Skin epidermis (tissue), 12 donors: Measurements from ENCODE around the gene HMOX2.
A peak's percentile ranks its signal among the peaks of the same experiment; 100 is the strongest.

Experiments
- H3K27ac ChIP-seq, 21 experiments: fragments of 200-600 bp; sonication (generic) in 11 of 21; one replicate each; pipeline ENCODE4 v1.5.0; 2020; ENCODE audit warnings: mild to moderate bottlenecking in 3 of 21, inconsistent platforms in 2 of 21, moderate library complexity in 2 of 21
- H3K4me3 ChIP-seq, 7 experiments: fragments of 200-600 bp; sonication (generic) in 2 of 7; one replicate each; pipeline ENCODE4 v1.5.0; 2020; ENCODE audit warnings: inconsistent platforms in 2 of 7, mild to moderate bottlenecking in 2 of 7, moderate library complexity in 1 of 7

Gene HMOX2, protein sequence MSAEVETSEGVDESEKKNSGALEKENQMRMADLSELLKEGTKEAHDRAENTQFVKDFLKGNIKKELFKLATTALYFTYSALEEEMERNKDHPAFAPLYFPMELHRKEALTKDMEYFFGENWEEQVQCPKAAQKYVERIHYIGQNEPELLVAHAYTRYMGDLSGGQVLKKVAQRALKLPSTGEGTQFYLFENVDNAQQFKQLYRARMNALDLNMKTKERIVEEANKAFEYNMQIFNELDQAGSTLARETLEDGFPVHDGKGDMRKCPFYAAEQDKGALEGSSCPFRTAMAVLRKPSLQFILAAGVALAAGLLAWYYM

DNA sequence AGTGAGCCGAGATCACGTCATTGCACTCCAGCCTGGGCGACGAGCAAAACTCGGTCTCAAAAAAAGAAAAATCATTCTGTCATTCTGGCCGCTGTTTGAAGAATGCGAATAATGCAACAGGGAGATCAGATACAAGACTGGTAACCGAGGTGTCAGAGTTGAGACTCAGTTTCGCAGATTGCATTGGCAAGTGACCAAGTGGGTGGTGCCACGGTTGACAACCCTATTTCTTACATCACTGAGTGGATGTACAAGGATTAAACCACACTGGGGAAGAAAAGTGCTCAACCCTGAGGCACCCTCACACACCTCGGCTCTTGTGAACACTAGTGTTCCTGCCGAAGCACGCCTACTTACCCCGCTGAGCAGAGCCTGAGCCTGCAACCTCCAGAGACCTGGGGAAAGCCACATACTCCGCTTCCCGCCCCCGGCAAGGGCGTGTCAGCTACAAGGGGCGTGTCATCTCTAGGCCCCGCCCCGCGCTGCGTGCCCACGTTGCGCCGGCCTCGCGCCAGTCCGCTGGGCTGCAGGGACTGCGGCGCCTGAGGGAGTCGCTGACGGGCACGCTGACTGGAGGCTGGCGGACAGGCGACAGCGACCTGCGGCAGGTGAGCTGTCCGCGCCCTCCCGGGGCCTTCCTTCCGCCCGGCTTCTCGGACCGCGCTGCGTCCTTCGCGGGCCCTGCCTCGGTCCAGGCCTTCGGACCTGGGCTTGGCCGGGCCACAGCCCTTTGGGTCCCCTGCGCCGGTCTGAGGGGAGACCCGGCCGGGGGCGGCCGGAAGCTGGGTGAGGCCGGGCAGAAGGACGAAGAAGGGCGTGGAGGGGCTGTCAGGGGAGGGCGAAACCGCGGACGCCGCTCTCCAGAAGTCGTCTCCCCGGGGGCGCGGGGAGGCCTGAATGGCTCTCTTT, at the start of gene HMOX2:
TSS of gene HMOX2 (plus strand) at position 519 of the 909 bp plus-strand sequence. CDS start 29,127 bp downstream, outside the sequence.
- H3K4me3 ChIP-seq: peak within 1 kb of the TSS; percentile 67 to 99 (median 96)
- peak within 1 kb of the TSS; percentile 35 to 99 (median 94) for H3K27ac ChIP-seq

DNA sequence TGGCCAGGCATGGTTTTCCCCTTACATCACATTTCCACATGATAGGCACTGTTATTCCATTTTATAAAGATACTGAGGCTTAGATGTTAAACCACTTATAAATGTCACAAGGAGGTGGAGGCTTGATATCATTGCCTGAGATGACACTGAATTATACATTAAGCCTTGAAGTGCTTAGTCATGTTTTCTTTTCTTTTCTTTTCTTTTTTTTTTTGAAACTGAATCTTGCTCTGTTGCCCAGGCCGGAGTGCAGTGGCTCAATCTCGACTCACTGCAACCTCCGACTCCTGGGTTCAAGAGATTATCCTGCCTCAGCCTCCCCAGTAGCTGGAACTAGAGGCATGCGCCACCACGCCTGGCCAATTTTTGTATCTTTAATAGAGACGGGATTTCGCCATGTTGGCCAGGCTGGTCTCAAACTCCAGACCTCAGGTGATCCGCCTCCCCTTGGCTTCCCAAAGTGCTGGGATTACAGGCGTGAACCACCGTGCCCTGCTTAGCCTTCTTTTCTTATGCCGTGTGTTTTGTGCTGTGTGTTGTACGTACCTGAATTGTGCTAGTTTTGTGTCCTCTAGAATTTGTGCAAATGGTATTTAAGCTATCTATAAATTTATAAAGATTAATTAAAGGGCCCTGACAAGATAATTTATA, 49.4 kb upstream of the HMOX2 start:
- Histone ChIP-seq H3K27ac (peak overlapping the region in 12 of 21 experiments; percentile 87 to 99 (median 96)), H3K4me3 (peak overlapping the region; percentile 61 to 99 (median 84))

DNA sequence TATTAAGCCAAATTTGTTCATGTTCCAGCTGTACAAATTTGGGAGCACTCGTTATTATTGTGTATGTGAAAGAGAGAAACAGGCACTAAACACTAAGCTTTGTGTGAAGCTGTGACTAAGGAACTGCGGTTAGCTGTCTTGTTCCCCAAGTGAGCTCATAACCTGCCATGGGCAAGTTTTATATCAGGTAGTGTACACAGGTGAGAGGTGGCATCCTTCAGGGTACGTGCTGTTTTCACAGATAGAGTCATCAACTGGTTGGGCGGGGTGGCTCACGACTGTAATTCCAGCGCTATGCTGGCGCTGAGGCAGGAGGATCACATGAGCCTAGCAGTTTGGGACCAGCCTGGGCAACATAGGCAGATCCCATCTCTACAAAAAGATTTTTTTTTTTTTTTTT, 47.7 kb upstream of the HMOX2 start:
- H3K4me3 ChIP-seq: no peak overlapping the region

DNA sequence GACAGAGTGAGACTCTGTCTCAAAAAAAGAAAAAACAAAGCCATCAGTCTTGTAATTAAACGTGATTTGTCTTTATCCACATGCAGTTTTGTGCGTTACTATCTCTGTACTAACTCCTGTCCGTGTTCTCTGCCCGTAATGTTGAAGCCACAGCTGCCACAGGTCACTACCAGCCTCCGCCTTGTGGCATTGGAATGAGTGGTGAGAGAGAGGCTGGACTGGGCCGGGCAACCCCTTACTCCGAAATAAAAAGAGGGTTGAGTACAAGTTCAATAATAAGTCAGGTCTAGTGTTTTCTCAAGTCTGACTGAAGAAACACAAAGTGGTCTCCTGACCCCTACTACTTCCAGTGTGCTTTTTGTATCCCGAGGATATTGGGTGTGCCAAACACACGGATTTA, 45.2 kb upstream of the HMOX2 start:
- Histone ChIP-seq H3K27ac (no peak overlapping the region), H3K4me3 (no peak overlapping the region)

More for the DNA sequence above, 47.7 kb upstream of the HMOX2 start:
- peak overlapping the region in 1 of 21 experiments; percentile 12 for H3K27ac ChIP-seq

DNA sequence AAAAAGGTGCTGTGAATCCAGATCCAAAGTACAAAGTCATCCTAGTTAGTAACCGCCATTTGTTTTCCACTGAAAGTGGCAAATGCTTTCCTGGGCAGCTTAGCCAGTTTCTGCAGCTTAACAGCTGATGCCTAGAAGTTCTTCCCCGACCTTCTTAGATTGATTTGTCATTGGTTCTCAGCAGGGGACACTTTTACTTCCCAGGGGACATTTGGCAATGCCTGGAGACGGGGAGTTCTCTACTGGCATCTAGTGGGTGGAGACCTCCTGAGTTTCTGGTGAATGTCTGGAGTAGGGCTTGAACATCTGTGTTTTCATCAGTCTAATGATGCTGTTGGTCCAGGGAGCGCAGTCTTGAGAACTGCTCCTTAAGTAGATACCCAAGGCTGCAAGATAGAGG, 43.0 kb upstream of the HMOX2 start:
- H3K4me3 ChIP-seq: no peak overlapping the region
- no peak overlapping the region for H3K27ac ChIP-seq

DNA sequence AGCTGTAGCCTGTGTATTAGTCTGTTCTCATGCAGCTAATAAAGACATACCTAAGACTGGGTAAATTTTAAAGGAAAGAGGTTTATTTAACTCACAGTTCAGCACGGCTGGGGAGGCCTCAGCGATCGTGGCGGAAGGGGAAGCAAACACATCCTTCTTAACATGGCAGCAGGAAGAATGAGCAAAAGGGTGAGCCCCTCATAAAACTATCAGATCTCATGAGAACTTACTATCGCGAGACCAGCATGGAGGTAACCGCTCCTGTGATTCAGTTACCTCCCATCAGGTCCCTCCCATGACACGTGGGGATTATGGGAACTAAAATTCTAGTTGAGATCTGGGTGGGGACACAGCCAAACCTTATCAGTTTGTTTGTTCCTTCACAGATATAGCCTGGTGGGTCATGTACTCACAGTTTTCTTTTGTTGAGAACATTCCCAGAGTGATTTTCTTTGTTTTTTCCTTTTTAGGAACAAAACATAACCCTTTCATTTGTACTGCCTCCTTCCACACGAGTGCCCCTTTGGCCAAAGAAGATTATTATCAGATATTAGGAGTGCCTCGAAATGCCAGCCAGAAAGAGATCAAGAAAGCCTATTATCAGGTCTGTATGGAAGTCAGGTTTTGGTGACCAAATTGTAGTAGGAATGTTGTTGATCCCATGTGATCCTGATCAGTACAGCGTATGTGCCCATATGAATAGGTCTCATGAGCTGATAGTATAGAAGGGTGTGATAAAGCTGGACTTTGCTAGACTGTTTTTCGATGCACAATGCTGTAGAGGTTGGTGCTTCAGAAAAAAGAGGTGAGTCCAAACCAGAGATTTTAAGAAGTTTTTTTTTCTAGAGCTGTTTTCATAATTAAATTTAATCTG, 42.0 kb upstream of the HMOX2 start:
- no peak overlapping the region for H3K27ac ChIP-seq

DNA sequence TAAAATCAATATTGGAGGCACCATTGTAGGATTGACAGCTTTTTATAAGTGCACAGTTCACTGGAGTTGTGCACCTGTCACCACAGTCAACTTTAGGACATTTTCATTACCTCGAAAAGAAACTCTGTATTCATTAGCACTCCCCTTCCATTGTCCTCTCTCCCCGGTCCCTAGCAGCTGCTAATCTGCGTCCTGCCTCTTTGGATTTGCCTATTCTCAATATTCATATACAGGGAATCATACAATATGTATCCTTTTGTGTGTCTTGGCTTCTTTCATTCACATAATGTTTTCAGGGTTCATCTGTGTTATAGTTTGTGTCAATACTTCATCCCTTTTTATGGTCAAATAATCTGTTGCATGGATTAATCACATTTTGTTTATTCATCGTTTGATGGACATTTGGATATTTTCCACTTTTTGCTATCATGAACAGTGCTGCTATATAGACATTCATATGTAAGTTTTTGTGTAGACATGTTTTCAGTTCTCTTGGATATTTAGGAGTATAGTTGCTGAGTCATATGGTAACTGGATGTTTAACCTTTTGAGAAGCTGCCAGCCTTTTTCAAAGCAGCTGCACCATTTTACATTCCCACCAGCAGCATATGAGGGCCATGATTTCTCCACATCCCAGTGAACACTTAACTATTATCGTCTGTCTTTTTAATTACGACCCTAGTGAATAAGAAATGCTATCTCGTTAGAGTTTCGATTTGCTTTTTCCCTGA, 40.7 kb upstream of the HMOX2 start:
- H3K27ac ChIP-seq: no peak overlapping the region
- H3K4me3 ChIP-seq: no peak overlapping the region

More for the DNA sequence above, 42.0 kb upstream of the HMOX2 start:
- no peak overlapping the region for H3K4me3 ChIP-seq

DNA sequence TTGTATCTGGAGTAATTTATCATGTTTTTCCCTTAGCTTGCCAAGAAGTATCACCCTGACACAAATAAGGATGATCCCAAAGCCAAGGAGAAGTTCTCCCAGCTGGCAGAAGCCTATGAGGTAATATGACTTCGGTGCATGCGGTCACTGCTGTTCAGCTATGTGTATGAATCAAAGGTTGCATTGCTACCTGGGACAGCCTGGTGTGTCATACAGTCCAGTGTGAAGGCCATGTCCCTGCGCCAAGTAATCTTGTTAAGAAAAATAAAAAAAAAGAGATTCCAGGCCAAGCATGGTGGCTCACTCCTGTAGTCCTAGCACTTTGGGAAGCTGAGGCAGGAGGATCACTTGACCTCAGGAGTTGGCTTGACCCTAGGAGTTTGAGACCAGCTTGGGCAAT, 38.8 kb upstream of the HMOX2 start:
- no peak overlapping the region for H3K27ac ChIP-seq
- H3K4me3 ChIP-seq: no peak overlapping the region

DNA sequence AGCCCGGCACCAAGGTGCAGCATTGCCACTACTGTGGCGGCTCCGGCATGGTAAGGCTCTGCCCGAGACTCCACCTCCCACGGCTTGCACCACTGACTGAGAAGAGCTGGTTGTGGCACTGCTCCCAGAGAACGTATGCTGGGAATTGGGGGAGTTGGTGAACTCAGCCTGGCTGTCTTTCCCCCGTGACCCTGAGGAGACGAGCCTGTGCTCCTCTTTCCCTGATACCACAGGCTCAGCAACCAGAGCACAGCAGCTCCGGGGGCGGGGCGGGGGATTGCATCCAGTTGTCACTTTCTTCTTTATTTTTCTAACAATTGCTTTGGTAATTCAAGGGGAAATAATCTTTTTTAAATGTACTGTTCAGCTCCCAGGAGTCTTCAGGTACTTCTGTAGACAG, 33.8 kb upstream of the HMOX2 start:
- Histone ChIP-seq H3K4me3 (no peak overlapping the region), H3K27ac (no peak overlapping the region)

DNA sequence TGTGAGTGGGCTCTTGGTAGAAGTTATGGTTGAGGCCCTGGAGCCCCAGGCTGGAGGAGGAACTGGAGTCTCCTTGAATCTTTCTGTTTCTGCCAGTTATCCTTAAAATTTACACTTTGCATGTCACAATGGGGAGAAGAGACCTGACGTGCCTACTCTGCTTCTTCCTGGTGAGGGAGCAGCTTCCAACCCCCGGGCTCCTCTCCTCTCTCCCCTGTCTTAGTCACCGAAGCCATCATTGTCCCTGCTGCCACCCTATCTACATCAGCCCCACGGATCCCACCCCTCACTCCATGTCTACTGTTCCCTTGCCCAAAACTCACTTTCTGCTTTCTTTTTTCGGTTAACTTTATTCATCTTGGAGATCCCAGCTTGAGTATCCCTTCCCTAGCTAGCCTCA, 32.9 kb upstream of the HMOX2 start:
- no peak overlapping the region for H3K4me3 ChIP-seq
- H3K27ac ChIP-seq: no peak overlapping the region

DNA sequence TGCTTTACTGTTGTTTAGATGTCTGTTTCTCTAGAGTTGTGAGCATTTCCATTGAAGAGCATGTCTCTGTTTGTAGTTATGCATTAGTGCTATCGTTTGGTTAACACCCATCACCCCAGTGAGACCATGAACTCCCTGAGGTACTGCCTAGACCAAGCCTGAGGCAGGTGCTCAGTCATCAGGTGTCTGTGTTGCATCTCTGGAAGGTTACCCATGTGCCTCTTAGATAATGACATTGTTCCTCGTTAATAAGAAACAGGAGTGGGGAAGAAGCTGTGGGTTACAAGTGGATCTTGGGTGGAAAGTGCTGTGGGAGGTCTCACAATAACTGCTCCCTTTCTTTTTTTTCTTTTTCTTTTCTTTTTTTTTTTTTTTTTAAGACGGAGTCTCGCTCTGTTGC, 32.2 kb upstream of the HMOX2 start:
- no peak overlapping the region for H3K4me3 ChIP-seq
- H3K27ac ChIP-seq: no peak overlapping the region

DNA sequence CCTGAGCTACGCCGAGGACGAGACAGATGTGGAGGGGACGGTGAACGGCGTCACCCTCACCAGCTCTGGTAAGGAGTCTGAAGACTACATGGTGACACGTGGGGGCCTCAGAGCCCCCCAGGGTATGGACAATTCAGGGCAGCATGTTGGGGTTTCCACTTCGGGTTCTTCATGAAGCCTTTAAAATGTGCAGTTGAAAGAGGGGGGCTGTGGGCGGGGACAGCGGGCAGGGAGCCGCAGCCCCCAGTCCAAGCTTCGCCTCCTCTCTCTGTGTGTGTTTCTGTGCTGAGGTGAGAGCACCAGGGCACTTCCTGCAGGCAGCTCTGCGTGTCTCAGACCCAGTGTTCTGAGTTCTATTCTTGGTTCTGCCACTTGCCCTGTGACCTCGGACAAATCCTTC, 25.8 kb upstream of the HMOX2 start:
- no peak overlapping the region for H3K27ac ChIP-seq
- no peak overlapping the region for H3K4me3 ChIP-seq

DNA sequence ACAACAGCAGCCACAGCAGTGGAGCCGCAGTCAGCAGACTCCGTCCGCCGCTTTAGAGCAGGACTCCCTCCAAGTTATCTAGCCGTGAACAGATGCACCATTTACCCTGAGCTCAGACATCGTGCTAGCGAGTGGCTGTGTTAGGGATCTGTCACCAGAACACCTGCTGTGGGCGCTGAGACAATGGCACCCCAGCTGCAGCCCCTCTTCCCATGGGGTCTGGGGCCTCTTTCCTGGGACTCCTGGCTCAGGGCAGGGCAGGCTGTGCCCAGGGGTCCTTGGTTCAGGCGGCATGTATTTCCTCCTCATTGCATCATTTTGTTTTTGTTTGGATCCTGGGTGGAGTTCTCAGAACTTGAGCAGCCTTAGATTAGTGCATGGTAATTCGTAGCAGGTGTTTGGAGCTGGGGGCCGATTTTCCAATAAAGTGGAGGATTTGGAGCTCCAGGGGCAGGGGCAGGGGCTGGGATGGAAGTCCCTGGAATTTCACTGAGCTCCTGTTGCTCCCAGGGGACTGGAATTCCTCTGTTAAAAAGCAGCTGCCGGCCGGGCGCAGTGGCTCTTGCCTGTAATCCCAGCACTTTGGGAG, 25.2 kb upstream of the HMOX2 start:
- H3K27ac ChIP-seq: no peak overlapping the region
- no peak overlapping the region for H3K4me3 ChIP-seq

DNA sequence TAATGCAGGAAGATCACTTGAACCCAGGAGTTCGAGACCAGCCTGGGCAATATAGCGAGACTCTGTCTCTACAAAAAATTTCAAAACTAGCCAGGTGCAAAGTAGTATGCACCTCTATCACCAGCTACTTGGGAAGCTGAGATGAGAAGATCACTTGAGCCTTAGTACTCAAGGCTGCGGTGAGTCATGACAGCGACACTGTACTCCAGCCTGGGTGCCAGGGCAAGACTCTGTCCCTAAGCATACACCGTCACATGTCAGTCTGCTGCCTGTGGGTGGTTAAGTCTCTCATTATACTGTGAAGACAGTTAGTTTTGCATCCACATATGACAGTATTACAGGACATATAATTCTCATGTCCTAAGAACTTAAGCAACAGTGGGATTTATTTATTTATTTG, 23.5 kb upstream of the HMOX2 start:
- H3K4me3 ChIP-seq: no peak overlapping the region
- H3K27ac ChIP-seq: no peak overlapping the region

DNA sequence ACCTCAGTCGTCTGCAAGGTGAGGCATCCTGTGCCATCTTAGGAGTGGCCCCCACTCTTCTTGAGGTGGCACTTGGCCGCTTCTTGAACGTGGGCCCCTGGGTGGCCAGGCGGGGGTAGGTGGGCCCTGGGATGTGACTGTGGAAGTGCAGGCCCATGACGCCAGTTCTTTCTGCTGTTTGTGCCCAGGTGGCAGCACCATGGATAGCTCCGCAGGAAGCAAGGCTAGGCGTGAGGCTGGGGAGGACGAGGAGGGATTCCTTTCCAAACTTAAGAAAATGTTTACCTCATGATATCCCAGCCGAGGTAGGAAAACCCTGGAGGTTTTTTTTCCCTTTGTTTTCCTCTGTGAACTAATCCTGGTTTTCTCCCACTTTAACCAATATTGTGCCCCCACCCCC, 21.6 kb upstream of the HMOX2 start:
- Histone ChIP-seq H3K4me3 (no peak overlapping the region), H3K27ac (no peak overlapping the region)

DNA sequence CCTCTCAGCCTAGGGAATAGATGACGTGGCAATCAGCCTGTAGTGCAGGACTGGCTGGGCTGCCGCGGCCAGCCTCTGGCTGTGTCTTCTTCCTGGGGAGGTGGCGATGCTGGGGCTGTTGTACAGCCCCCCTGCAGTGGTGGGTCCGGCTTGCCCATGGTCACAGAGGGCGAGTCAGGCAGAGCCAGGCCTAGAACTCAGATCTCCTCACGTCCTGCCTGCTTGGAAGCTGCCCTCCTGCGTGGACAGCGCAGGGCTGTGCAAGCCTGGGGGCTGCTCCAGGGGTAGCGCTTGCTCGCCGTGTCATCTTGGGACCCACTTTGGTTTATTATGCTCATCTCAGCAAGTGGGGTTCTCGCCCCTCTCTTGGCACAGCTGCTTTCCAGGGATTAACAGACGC, 21.1 kb upstream of the HMOX2 start:
- H3K27ac ChIP-seq: no peak overlapping the region
- H3K4me3 ChIP-seq: no peak overlapping the region

DNA sequence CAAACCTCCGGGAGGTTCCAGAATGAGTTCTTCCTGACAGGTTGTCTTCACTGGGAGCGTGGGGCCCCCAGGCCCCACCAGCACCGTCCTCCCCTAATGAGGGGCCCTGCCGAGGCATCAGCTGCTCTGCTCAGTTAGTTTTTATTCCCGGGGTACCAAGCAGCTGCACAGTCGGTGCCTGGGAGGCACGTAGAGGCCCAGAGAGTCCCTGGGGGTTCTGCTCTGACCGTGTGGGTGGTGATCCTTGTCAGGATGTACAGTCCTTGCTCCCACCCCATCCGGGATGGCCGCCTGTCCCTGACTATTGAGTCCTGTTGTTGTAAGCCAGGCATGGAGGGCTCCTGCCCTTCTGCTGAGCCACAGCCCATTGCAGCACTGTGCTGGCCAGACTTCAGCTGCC, 20.2 kb upstream of the HMOX2 start:
- no peak overlapping the region for H3K4me3 ChIP-seq
- no peak overlapping the region for H3K27ac ChIP-seq

DNA sequence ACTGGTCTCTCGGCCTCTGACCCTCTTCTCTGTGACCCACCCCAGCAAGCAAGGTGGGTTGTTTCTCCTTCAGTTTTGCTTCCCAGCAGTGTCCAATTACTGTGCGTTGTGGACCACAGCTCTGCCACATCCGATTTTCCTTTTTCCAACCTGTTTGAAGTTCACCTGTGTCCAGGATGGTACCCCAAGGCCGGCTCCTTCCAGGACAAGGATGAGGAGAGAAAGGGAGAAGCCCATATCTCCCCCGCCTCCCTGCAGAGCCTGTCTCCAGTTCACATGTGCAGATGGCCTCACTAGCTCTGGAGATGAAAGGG, 15.3 kb upstream of the HMOX2 start:
- Histone ChIP-seq H3K27ac (no peak overlapping the region), H3K4me3 (no peak overlapping the region)
